ENCODE results near the gene KIAA2012.

The KIAA2012 gene

GRCh38 chr2:202157211-202157990, 84.3 kb downstream of the KIAA2012 start:
- CTCF ChIA-PET = no interaction called here
- TF ChIP-seq FOXA1 (IDR thresholded peaks at IDR 0.05) (no peak), NFRKB (IDR thresholded peaks at IDR 0.05) (no peak), FOXK2 (IDR thresholded peaks at IDR 0.05) (no peak), ZNF384 (IDR thresholded peaks at IDR 0.05) (no peak), CTBP1 (IDR thresholded peaks at IDR 0.05; ENCODE audit: borderline replicate concordance) (no peak), L3MBTL2 (conservative IDR thresholded peaks at IDR 0.05) (no peak), HDGF (IDR thresholded peaks at IDR 0.05; ENCODE audit: borderline replicate concordance) (no peak), PKNOX1 (IDR thresholded peaks at IDR 0.05) (no peak), SP1 (IDR thresholded peaks at IDR 0.05) (no peak), SUZ12 (IDR thresholded peaks at IDR 0.05) (no peak), LEF1 (IDR thresholded peaks at IDR 0.05; ENCODE audit: borderline replicate concordance) (no peak), TARDBP (IDR thresholded peaks at IDR 0.05) (no peak), ARNT (IDR thresholded peaks at IDR 0.05) (no peak), FOXM1 (IDR thresholded peaks at IDR 0.05; ENCODE audit: borderline replicate concordance) (no peak), ELF4 (IDR thresholded peaks at IDR 0.05) (no peak), BHLHE40 (IDR thresholded peaks at IDR 0.05; ENCODE audit: borderline replicate concordance) (no peak)
- DNase-seq (ENCODE audit: extremely low spot score) = no peak
- POLR2A ChIA-PET = no interaction called here

GRCh38 chr2:202158796-202159195, 85.7 kb downstream of the KIAA2012 start:
- no peak for DNase-seq (ENCODE audit: extremely low spot score)
- TF ChIP-seq FOXK2 (IDR thresholded peaks at IDR 0.05) (no peak), FOXM1 (IDR thresholded peaks at IDR 0.05; ENCODE audit: borderline replicate concordance) (no peak), ZNF384 (IDR thresholded peaks at IDR 0.05) (no peak), ARNT (IDR thresholded peaks at IDR 0.05) (no peak), ELF4 (IDR thresholded peaks at IDR 0.05) (no peak), FOXA1 (IDR thresholded peaks at IDR 0.05) (no peak), SUZ12 (IDR thresholded peaks at IDR 0.05) (no peak), CTBP1 (IDR thresholded peaks at IDR 0.05; ENCODE audit: borderline replicate concordance) (no peak), SP1 (IDR thresholded peaks at IDR 0.05) (no peak), NFRKB (IDR thresholded peaks at IDR 0.05) (no peak), LEF1 (IDR thresholded peaks at IDR 0.05; ENCODE audit: borderline replicate concordance) (no peak), L3MBTL2 (conservative IDR thresholded peaks at IDR 0.05) (no peak), PKNOX1 (IDR thresholded peaks at IDR 0.05) (no peak), TARDBP (IDR thresholded peaks at IDR 0.05) (no peak)
- POLR2A ChIA-PET = no interaction called here
- CTCF ChIA-PET = no interaction called here

- POLR2A ChIA-PET = no interaction called here
- DNase-seq (ENCODE audit: extremely low spot score) = no peak
- CTCF ChIA-PET = no interaction called here
- TF ChIP-seq HDGF (IDR thresholded peaks at IDR 0.05; ENCODE audit: borderline replicate concordance) (no peak), NFRKB (IDR thresholded peaks at IDR 0.05) (no peak), PKNOX1 (IDR thresholded peaks at IDR 0.05) (no peak), BHLHE40 (IDR thresholded peaks at IDR 0.05; ENCODE audit: borderline replicate concordance) (no peak), FOXA1 (IDR thresholded peaks at IDR 0.05) (no peak), SP1 (IDR thresholded peaks at IDR 0.05) (no peak), FOXM1 (IDR thresholded peaks at IDR 0.05; ENCODE audit: borderline replicate concordance) (no peak), ZNF384 (IDR thresholded peaks at IDR 0.05) (no peak), ELF4 (IDR thresholded peaks at IDR 0.05) (no peak), FOXK2 (IDR thresholded peaks at IDR 0.05) (no peak)
Observed at GRCh38 chr2:202161151-202161835, 88.2 kb downstream of the KIAA2012 start.

DNA sequence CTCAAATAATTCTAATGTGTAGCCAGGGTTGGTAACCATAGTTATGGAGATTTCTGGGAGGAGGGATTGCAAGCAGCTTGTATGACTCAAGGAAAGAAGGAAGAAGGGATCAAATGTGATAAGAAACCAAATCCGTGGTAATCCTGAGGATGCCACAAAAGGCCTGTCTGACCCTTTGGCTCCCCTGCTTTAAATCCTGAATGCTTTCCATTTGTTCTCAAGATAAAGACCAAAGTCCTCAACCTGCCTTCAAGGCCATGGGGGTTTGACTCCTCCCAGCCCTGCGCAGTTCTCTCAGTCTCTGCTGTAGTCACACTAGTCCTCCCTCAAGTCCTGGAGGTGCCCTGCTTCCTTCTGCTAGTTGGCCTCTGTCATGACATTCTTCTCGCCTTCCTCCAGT, 91.4 kb downstream of the KIAA2012 start:
- no peak for DNase-seq (ENCODE audit: extremely low spot score)
- CTCF ChIA-PET = interaction anchor here (1.0 kb wide), 1 partner anchor 61 kb away, joined by 3 read pairs; no protein-coding TSS in a partner anchor
- POLR2A ChIA-PET = no interaction called here
- TF ChIP-seq NFRKB (IDR thresholded peaks at IDR 0.05) (no peak), FOXK2 (IDR thresholded peaks at IDR 0.05) (no peak), ZNF384 (IDR thresholded peaks at IDR 0.05) (no peak), CTBP1 (IDR thresholded peaks at IDR 0.05; ENCODE audit: borderline replicate concordance) (no peak), PKNOX1 (IDR thresholded peaks at IDR 0.05) (no peak), FOXM1 (IDR thresholded peaks at IDR 0.05; ENCODE audit: borderline replicate concordance) (no peak), FOXA1 (IDR thresholded peaks at IDR 0.05) (no peak), TARDBP (IDR thresholded peaks at IDR 0.05) (no peak), ELF4 (IDR thresholded peaks at IDR 0.05) (no peak), ARNT (IDR thresholded peaks at IDR 0.05) (no peak), SUZ12 (IDR thresholded peaks at IDR 0.05) (no peak), BHLHE40 (IDR thresholded peaks at IDR 0.05; ENCODE audit: borderline replicate concordance) (no peak)

GRCh38 chr2:202165208-202165607, 92.2 kb downstream of the KIAA2012 start:
- ChIA-PET CTCF (interaction anchor here (0.6 to 1.0 kb wide), 4 partner anchors 14 to 337 kb away, joined by 3 read pairs; no protein-coding TSS in a partner anchor), POLR2A (no interaction called here)
- no peak for DNase-seq (ENCODE audit: extremely low spot score)

More at GRCh38 chr2:202165208-202165607, 92.2 kb downstream of the KIAA2012 start:
- TF ChIP-seq ZNF384 (IDR thresholded peaks at IDR 0.05) (no peak), TARDBP (IDR thresholded peaks at IDR 0.05) (no peak), SUZ12 (IDR thresholded peaks at IDR 0.05) (no peak), HDGF (IDR thresholded peaks at IDR 0.05; ENCODE audit: borderline replicate concordance) (no peak), PKNOX1 (IDR thresholded peaks at IDR 0.05) (no peak), L3MBTL2 (conservative IDR thresholded peaks at IDR 0.05) (no peak), CTBP1 (IDR thresholded peaks at IDR 0.05; ENCODE audit: borderline replicate concordance) (no peak), BHLHE40 (IDR thresholded peaks at IDR 0.05; ENCODE audit: borderline replicate concordance) (no peak), FOXK2 (IDR thresholded peaks at IDR 0.05) (no peak), FOXA1 (IDR thresholded peaks at IDR 0.05) (no peak), NFRKB (IDR thresholded peaks at IDR 0.05) (no peak), ELF4 (IDR thresholded peaks at IDR 0.05) (no peak), ARNT (IDR thresholded peaks at IDR 0.05) (no peak), LEF1 (IDR thresholded peaks at IDR 0.05; ENCODE audit: borderline replicate concordance) (no peak), FOXM1 (IDR thresholded peaks at IDR 0.05; ENCODE audit: borderline replicate concordance) (no peak)
